ENCODE data around the gene MED10.

Gene MED10

DNA sequence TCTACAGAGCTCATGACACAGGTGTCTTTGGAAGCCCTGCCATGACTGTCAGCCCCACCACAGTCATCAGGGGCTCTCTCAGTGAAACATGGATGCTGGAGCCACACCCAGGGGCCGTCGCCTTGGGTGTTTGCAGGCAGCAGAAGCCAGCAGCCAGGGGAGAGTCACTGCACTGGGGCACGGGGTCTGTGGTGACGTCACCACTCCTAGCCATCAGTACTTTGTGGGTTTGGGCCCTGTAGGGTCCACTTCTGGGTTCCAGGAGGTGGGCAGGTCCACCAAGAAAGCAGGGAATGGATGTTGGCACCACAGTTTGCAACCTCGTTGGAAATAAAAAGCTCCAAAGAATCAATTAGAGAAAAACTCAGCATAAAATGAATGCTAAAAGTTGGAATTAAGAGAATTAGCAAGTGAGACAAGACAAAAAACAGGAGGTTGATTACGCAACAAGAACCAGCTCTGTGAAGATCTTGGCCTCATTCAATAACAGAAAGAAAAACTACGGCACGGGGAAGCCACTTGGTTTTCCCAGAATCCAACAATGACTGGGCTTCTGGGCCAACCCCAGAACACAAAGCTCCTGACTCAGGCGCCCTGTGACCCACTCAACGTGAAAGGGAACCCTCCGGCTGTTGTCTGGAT lies 34.3 kb downstream of the MED10 start:
- TF ChIP-seq ZFX (IDR thresholded peaks at IDR 0.05), result no peak
- TF ChIP-seq CTCF (conservative IDR thresholded peaks at IDR 0.05), result no peak
- no peak overlapping the region for H3K27ac ChIP-seq

- no peak overlapping the region for H3K27ac ChIP-seq
- TF ChIP-seq ZFX (IDR thresholded peaks at IDR 0.05) (no peak), CTCF (conservative IDR thresholded peaks at IDR 0.05) (no peak)
Measured at GRCh38 chr5:6342689-6343315, 35.5 kb downstream of the MED10 start.

DNA sequence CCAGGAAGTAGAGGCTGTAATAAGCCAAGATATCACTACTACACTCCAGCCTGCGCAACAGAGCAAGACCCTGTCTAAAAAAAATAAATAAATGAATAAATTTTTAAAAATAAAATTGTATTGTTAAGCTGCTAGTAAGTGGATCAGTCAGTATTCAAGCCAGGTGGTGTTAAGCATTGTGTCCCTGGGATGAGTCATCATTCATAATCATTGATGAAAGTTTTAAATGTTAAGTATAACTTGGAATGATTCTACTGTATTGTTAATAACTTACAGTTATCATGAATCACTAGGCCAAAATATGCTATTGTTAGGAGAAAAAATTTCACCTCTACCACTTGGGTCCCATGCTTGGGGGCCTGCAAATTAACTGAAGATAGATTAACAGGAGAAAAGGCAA lies 38.2 kb downstream of the MED10 start:
- TF ChIP-seq CTCF (conservative IDR thresholded peaks at IDR 0.05) (no peak), ZFX (IDR thresholded peaks at IDR 0.05) (no peak)
- no peak overlapping the region for H3K27ac ChIP-seq

DNA sequence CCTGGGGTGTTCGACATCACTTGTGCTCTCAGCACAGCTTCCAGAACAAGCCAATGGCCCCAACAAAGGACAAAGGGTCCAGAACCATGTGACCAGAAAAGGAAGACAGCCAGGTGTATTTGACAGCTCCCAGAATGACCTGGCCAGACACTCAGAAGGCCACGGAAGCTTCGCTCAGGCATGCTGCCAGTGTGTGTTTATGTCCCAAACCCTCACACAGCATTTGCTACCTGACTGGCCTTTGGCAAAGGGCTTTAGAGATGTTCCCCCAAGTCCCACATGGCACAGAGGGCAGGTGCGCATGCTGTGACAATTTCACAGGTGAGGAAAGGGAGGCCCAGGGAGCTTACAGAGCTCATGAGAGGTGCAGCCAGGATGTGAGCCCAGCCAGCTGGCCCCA lies 39.5 kb downstream of the MED10 start:
- no peak for TF ChIP-seq CTCF (conservative IDR thresholded peaks at IDR 0.05)
- TF ChIP-seq ZFX (IDR thresholded peaks at IDR 0.05), result no peak

DNA sequence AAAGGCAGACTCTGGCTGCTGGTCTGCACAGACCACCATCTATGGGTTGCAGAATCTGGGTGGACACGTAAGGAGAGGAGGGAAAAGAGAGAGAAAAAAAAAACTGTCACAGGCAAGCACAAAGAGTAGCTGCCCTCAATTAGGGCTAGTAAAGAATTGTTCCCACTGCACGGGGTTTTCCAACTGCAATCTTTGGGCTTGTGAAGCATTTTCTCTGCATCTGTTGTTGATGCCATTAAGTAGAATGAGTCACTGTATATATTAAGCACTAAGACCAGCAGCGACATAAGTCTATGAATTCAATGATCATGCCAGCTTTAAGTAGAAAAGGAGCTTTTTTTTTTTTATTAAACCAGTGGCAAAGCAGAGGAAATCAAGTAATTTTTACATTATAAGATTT lies 40.2 kb downstream of the MED10 start:
- H3K27ac ChIP-seq, result no peak overlapping the region

More for the DNA sequence above, 39.5 kb downstream of the MED10 start:
- H3K27ac ChIP-seq, result no peak overlapping the region

GRCh38 chr5:6333182-6333905 lies 45.0 kb downstream of the MED10 start:
- H3K27ac ChIP-seq, result no peak overlapping the region
- TF ChIP-seq ZFX (IDR thresholded peaks at IDR 0.05), result no peak
- no peak for TF ChIP-seq CTCF (conservative IDR thresholded peaks at IDR 0.05)

More for the DNA sequence above, 40.2 kb downstream of the MED10 start:
- TF ChIP-seq CTCF (conservative IDR thresholded peaks at IDR 0.05), result no peak
- no peak for TF ChIP-seq ZFX (IDR thresholded peaks at IDR 0.05)

DNA sequence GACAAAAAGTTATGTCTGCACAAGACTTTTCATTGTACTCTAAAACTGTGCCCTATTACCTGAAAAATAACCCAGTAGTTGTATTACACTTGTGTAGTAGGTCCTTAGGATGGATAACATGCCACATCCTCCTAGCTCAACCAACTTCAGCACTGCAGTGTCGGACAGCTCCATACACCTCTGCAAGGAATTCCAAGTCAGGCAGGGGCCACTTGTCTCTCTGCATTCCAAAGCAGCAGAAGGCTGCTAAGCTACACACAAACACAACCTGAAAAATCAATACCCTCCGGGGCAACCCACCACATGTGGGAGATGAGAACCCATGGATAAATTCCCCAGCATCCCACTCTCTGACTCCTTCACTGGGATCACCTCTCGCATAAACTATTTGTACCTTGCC lies 50.2 kb downstream of the MED10 start:
- no peak for TF ChIP-seq ZFX (IDR thresholded peaks at IDR 0.05)
- TF ChIP-seq CTCF (conservative IDR thresholded peaks at IDR 0.05), result no peak
- H3K27ac ChIP-seq, result no peak overlapping the region
